B cell (primary cell): ENCODE measurements around the gene STON2.

Experiments
- CTCF ChIP-seq: fragments of 200-600 bp; IDR thresholded peaks from one replicate; pipeline ENCODE4 v1.8.0; 2022; ENCODE audit warnings: antibody characterized with exemption, mild to moderate bottlenecking
- EZH2 ChIP-seq: IDR thresholded peaks from 2 replicates; pipeline ENCODE4 v1.6.1; 2012; ENCODE audit warnings: borderline replicate concordance, low read depth, mild to moderate bottlenecking, moderate library complexity, low read length; ENCODE audit not compliant: insufficient read depth, poor library complexity, severe bottlenecking

- TF ChIP-seq CTCF (no peak), EZH2 (no peak)
Measured at GRCh38 chr14:81298911-81299310, 101.2 kb downstream of the STON2 start.
